SK-N-SH treated with all-trans-retinoic acid at 6 μM for 48 hours (cell line): Measurements from ENCODE around the gene S1PR4.

Experiments used
- ATAC-seq: fragments of 200-7000 bp; cut with Tn5 transposase; 3 replicates; pipeline ENCODE4 v1.9.1; 2020; ENCODE audit warnings: mild to moderate bottlenecking, moderate library complexity
- ARNTL ChIP-seq: fragments of 450-650 bp; formaldehyde crosslinking; IDR thresholded peaks from 2 replicates; pipeline ENCODE4 v1.5.0; 2020; ENCODE audit warnings: low read depth, mild to moderate bottlenecking, moderate library complexity, borderline replicate concordance
- BACH2 ChIP-seq: fragments of 250-450 bp; sonication (Bioruptor Pico); IDR thresholded peaks from 2 replicates; pipeline ENCODE4 v1.9.0; 2021; ENCODE audit warnings: mild to moderate bottlenecking, borderline replicate concordance
- CREB5 ChIP-seq: fragments of 250-450 bp; sonication (Bioruptor Pico); IDR thresholded peaks from 2 replicates; pipeline ENCODE4 v1.5.1; 2020; ENCODE audit warnings: low read depth, mild to moderate bottlenecking, moderate library complexity
- CSDC2 ChIP-seq: fragments of 250-450 bp; sonication (Bioruptor Pico); IDR thresholded peaks from 2 replicates; pipeline ENCODE4 v1.5.0; 2020; ENCODE audit warnings: mild to moderate bottlenecking, moderate library complexity
- CSRNP3 ChIP-seq: fragments of 250-450 bp; sonication (Bioruptor Pico); IDR thresholded peaks from 2 replicates; pipeline ENCODE4 v1.5.1; 2021; ENCODE audit warnings: mild to moderate bottlenecking, moderate library complexity
- GLIS3 ChIP-seq: fragments of 250-450 bp; sonication (Bioruptor Pico); IDR thresholded peaks from 2 replicates; pipeline ENCODE4 v1.5.0; 2020; ENCODE audit warnings: mild to moderate bottlenecking, moderate library complexity
- ISL1 ChIP-seq: fragments of 250-450 bp; sonication (Bioruptor Pico); IDR thresholded peaks from 2 replicates; pipeline ENCODE4 v2.1.2; 2022; ENCODE audit warnings: mild to moderate bottlenecking, moderate library complexity
- PATZ1 ChIP-seq: fragments of 250-450 bp; sonication (Bioruptor Pico); IDR thresholded peaks from 2 replicates; pipeline ENCODE4 v1.8.0; 2020; ENCODE audit warnings: mild to moderate bottlenecking, moderate library complexity, borderline replicate concordance
- POU6F1 ChIP-seq: fragments of 250-450 bp; sonication (Bioruptor Pico); IDR thresholded peaks from 2 replicates; pipeline ENCODE4 v1.8.0; 2021; ENCODE audit warnings: low read depth, mild to moderate bottlenecking, moderate library complexity, borderline replicate concordance
- PPARA ChIP-seq: fragments of 250-450 bp; sonication (Bioruptor Pico); IDR thresholded peaks from 2 replicates; pipeline ENCODE4 v1.5.0; 2020; ENCODE audit warnings: mild to moderate bottlenecking, borderline replicate concordance
- RARB ChIP-seq: fragments of 250-450 bp; sonication (Bioruptor Pico); IDR thresholded peaks from 2 replicates; pipeline ENCODE4 v1.8.0; 2021; ENCODE audit warnings: mild to moderate bottlenecking, moderate library complexity
- SNAI2 ChIP-seq: fragments of 250-450 bp; sonication (Bioruptor Pico); IDR thresholded peaks from 2 replicates; pipeline ENCODE4 v1.5.0; 2020; ENCODE audit warnings: mild to moderate bottlenecking, moderate library complexity
- TCF4 ChIP-seq: fragments of 250-450 bp; sonication (Bioruptor Pico); IDR thresholded peaks from 2 replicates; pipeline ENCODE4 v1.8.0; 2021; ENCODE audit warnings: mild to moderate bottlenecking, moderate library complexity, borderline replicate concordance
- TSHZ2 ChIP-seq: fragments of 250-450 bp; sonication (Bioruptor Pico); IDR thresholded peaks from 2 replicates; pipeline ENCODE4 v1.5.0; 2020; ENCODE audit warnings: mild to moderate bottlenecking, moderate library complexity
- ZC3H10 ChIP-seq: fragments of 250-450 bp; sonication (Bioruptor Pico); IDR thresholded peaks from 2 replicates; pipeline ENCODE4 v1.5.1; 2021; ENCODE audit warnings: mild to moderate bottlenecking, moderate library complexity
- ZFP3 ChIP-seq: fragments of 250-450 bp; sonication (Bioruptor Pico); IDR thresholded peaks from 2 replicates; pipeline ENCODE4 v1.5.0; 2020; ENCODE audit warnings: mild to moderate bottlenecking, moderate library complexity
- ZFP30 ChIP-seq: fragments of 450-650 bp; formaldehyde crosslinking; IDR thresholded peaks from 2 replicates; pipeline ENCODE4 v1.5.0; 2022; ENCODE audit warnings: mild to moderate bottlenecking, moderate library complexity
- ZNF565 ChIP-seq: fragments of 450-650 bp; formaldehyde crosslinking; conservative IDR thresholded peaks from 2 replicates; pipeline ENCODE4 v1.5.0; 2020; ENCODE audit warnings: low read depth, mild to moderate bottlenecking, moderate library complexity
- ZNF70 ChIP-seq: fragments of 450-650 bp; formaldehyde crosslinking; IDR thresholded peaks from 2 replicates; pipeline ENCODE4 v1.5.0; 2020; ENCODE audit warnings: mild to moderate bottlenecking, moderate library complexity
- ZNF8 ChIP-seq: fragments of 450-650 bp; formaldehyde crosslinking; IDR thresholded peaks from 2 replicates; pipeline ENCODE4 v1.5.0; 2020; ENCODE audit warnings: mild to moderate bottlenecking, moderate library complexity

The S1PR4 gene

GRCh38 chr19:3160219-3160618 lies 18.4 kb upstream of the S1PR4 start:
- TF ChIP-seq ISL1 (CRISPR knock-in tag), result no peak
- no peak for TF ChIP-seq RARB
- no peak for TF ChIP-seq POU6F1 (CRISPR knock-in tag)
- TF ChIP-seq ZNF565, result no peak
- no peak for TF ChIP-seq SNAI2 (CRISPR knock-in tag)
- TF ChIP-seq PATZ1 (CRISPR knock-in tag), result no peak
- TF ChIP-seq ZFP3 (CRISPR knock-in tag), result no peak
- TF ChIP-seq TCF4, result no peak
- TF ChIP-seq CSRNP3 (CRISPR knock-in tag), result no peak
- no peak for TF ChIP-seq ARNTL (CRISPR knock-in tag)
- TF ChIP-seq CSDC2, result no peak
- no peak for ATAC-seq

- TF ChIP-seq CREB5 (CRISPR knock-in tag) (no peak), TCF4 (no peak), TSHZ2 (CRISPR knock-in tag) (no peak), ZC3H10 (CRISPR knock-in tag) (no peak), PATZ1 (CRISPR knock-in tag) (no peak), ISL1 (CRISPR knock-in tag) (no peak)
- no peak for ATAC-seq
Measured at GRCh38 chr19:3161453-3161852, 17.1 kb upstream of the S1PR4 start.

GRCh38 chr19:3162418-3163229 lies 15.9 kb upstream of the S1PR4 start:
- ATAC-seq, result peak; percentile 39
- no peak for TF ChIP-seq ISL1 (CRISPR knock-in tag)
- TF ChIP-seq ZFP30 (CRISPR knock-in tag), result no peak
- no peak for TF ChIP-seq ZNF70 (CRISPR knock-in tag)
- TF ChIP-seq PPARA (CRISPR knock-in tag), result no peak
- TF ChIP-seq TCF4, result no peak
- no peak for TF ChIP-seq CREB5 (CRISPR knock-in tag)
- no peak for TF ChIP-seq ZNF8 (CRISPR knock-in tag)
- no peak for TF ChIP-seq ZFP3 (CRISPR knock-in tag)
- TF ChIP-seq PATZ1 (CRISPR knock-in tag), result no peak
- TF ChIP-seq RARB, result no peak
- no peak for TF ChIP-seq BACH2 (CRISPR knock-in tag)
- TF ChIP-seq GLIS3 (CRISPR knock-in tag), result no peak
